Measurements from ENCODE around the gene PREX1.

The PREX1 gene

DNA sequence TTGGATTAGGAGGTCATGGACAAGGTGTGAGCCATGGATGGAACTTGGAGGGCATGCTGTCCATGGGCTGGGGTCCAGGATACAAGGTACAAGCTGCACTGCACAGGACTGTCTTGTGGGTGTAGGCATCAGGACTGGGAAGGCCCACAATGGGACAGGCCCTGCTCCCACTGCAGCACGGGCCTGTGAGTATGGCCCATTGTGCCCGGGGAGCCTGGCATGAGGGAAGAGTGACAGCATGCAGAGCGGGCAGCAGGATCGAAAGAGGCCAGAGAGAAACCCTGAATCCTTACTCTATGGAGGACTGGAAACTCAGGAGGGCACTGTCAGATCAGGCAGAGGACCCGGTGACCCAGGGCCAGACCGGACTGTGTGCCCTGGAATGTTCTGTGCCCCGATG, 211.3 kb downstream of the PREX1 start:
- no peak overlapping the region for H3K27ac ChIP-seq (ENCODE audit: insufficient read depth in 1 of 2, low read depth in 1 of 2, low read length in 2 of 2, poor library complexity in 1 of 2, severe bottlenecking in 2 of 2)
- H3K4me1 ChIP-seq (ENCODE audit: control extremely low read depth in 1 of 4, control insufficient read depth in 4 of 4, insufficient read depth in 4 of 4, low read length in 3 of 4): peaks cover 0 to 9% (median 8%) of the 10 kb centered on the region in 4 experiments
- DNase-seq: no peak
- WGBS (ENCODE audit: insufficient coverage): 95% methylated on average over 7 of the region's 7 CpGs
- H3K36me3 ChIP-seq (ENCODE audit: control insufficient read depth in 4 of 4, insufficient read depth in 4 of 4, low read length in 3 of 4): no peaks in the 10 kb centered on the region
- no peaks in the 10 kb centered on the region for H3K9me3 ChIP-seq (ENCODE audit: control extremely low read depth in 1 of 5, control insufficient read depth in 4 of 5, insufficient read depth in 2 of 5, low read depth in 1 of 5, low read length in 4 of 5)
- CTCF ChIA-PET: interaction anchor here (0.6 to 1.5 kb wide), 2 partner anchors 954 to 1592 kb away, joined by 3 to 4 read pairs; no protein-coding TSS in a partner anchor
- H3K27me3 ChIP-seq (replicated peaks in 2 of 5; ENCODE audit: control insufficient read depth in 4 of 5, insufficient read depth in 5 of 5, low read length in 4 of 5): peaks cover 0 to 23% (median 4%) of the 10 kb centered on the region in 5 experiments
- no peak overlapping the region for H3K4me3 ChIP-seq (ENCODE audit: control insufficient read depth in 1 of 7, extremely low read depth in 1 of 7, insufficient read depth in 4 of 7, low read depth in 2 of 7, low read length in 6 of 7)
- POLR2A ChIA-PET: no interaction called here

DNA sequence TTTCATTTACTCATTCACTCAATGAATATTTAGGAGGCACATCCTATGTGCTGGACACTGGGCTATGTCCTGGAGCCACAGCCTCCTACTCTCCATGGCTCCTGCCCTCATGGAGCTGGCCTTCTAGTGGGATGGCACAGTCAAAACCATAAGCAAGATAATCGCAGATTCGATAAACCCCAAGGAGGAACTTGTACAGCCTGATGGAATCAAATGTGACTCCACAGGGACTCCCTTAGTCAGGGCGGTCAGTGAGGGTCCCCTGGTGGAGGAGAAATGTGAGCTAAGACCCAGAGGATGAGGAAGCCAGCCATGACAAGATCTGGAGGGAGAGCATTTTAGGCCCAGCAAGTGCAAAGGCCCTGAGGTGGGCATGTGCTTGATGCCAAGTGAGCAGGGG, 211.9 kb downstream of the PREX1 start:
- CTCF ChIA-PET: interaction anchor here (0.6 kb wide), 1 partner anchor 1592 kb away, joined by 3 read pairs; no protein-coding TSS in a partner anchor

DNA sequence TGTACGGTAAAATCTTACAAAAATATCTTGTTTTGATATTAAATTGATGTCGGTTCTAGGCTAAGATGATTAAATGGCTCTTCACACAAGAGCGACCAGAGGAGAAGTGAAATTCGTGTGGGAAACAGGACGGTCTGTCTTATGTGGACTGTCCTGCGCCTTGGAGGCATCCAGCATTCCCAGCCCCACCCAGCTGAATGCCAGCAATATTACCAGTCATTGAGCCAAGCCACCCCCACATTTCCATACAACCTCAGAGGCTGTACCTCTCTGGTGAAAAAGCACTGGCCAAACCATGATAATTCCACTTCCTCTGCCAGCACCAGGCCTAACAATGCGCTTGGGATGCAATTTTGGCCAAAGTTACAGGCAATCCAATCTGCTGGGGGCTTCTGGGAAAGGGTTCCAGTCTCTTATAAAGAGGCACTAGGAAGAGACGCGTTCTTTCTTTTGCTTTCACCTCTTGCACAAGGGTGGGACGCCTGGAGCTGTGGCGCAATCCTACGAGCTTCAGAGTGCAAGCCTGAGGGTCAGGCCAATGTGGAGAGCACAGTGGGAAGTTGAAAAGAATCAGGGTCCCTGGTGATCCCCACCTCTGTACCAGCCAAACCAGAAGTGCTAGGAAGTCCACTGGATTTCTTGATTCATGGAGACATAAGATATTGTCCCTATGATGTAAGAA, 213.1 kb downstream of the PREX1 start:
- CTCF ChIA-PET: no interaction called here
- WGBS (ENCODE audit: insufficient coverage): 97% methylated on average over 10 of the region's 12 CpGs
- Histone ChIP-seq H3K4me3 (ENCODE audit: control insufficient read depth in 1 of 7, extremely low read depth in 1 of 7, insufficient read depth in 4 of 7, low read depth in 2 of 7, low read length in 6 of 7) (no peak overlapping the region), H3K27me3 (replicated peaks in 2 of 5; ENCODE audit: control insufficient read depth in 4 of 5, insufficient read depth in 5 of 5, low read length in 4 of 5) (peaks cover 0 to 15% (median 3%) of the 10 kb centered on the region in 5 experiments), H3K36me3 (ENCODE audit: control insufficient read depth in 4 of 4, insufficient read depth in 4 of 4, low read length in 3 of 4) (no peaks in the 10 kb centered on the region), H3K4me1 (ENCODE audit: control extremely low read depth in 1 of 4, control insufficient read depth in 4 of 4, insufficient read depth in 4 of 4, low read length in 3 of 4) (no peaks in the 10 kb centered on the region), H3K9me3 (ENCODE audit: control extremely low read depth in 1 of 5, control insufficient read depth in 4 of 5, insufficient read depth in 2 of 5, low read depth in 1 of 5, low read length in 4 of 5) (no peaks in the 10 kb centered on the region), H3K27ac (ENCODE audit: insufficient read depth in 1 of 2, low read depth in 1 of 2, low read length in 2 of 2, poor library complexity in 1 of 2, severe bottlenecking in 2 of 2) (no peak overlapping the region)
- DNase-seq: no peak
- POLR2A ChIA-PET: no interaction called here

More for the DNA sequence above, 211.9 kb downstream of the PREX1 start:
- WGBS (ENCODE audit: insufficient coverage): 95% methylated on average over 3 of the region's 3 CpGs
- Histone ChIP-seq H3K27ac (ENCODE audit: insufficient read depth in 1 of 2, low read depth in 1 of 2, low read length in 2 of 2, poor library complexity in 1 of 2, severe bottlenecking in 2 of 2) (no peak overlapping the region), H3K4me1 (ENCODE audit: control extremely low read depth in 1 of 4, control insufficient read depth in 4 of 4, insufficient read depth in 4 of 4, low read length in 3 of 4) (peaks cover 0 to 4% (median 2%) of the 10 kb centered on the region in 4 experiments), H3K4me3 (ENCODE audit: control insufficient read depth in 1 of 7, extremely low read depth in 1 of 7, insufficient read depth in 4 of 7, low read depth in 2 of 7, low read length in 6 of 7) (no peak overlapping the region), H3K36me3 (ENCODE audit: control insufficient read depth in 4 of 4, insufficient read depth in 4 of 4, low read length in 3 of 4) (no peaks in the 10 kb centered on the region), H3K9me3 (ENCODE audit: control extremely low read depth in 1 of 5, control insufficient read depth in 4 of 5, insufficient read depth in 2 of 5, low read depth in 1 of 5, low read length in 4 of 5) (no peaks in the 10 kb centered on the region), H3K27me3 (replicated peaks in 2 of 5; ENCODE audit: control insufficient read depth in 4 of 5, insufficient read depth in 5 of 5, low read length in 4 of 5) (peaks cover 0 to 23% (median 4%) of the 10 kb centered on the region in 5 experiments)
- DNase-seq: no peak
- POLR2A ChIA-PET: no interaction called here

DNA sequence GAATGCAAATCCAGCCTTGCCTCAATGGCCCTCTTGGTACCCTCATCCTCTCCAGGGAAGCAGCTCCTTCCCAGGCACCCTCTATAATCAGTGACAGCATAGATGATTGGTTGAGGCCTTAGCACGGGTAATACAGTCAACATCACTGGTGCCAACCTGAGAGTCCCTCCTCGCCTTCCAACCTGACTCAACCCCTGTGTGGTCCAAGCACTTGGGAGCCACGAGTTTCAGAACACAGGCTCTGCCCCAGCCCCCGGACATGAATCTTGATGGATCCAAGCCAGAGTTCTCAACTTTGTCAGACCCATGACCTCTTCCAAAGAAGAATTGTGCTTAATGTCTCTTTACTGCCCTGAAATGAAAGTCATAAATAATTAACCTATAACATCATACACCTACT, 213.9 kb downstream of the PREX1 start:
- ChIA-PET CTCF (no interaction called here), POLR2A (no interaction called here)
- Histone ChIP-seq H3K27me3 (replicated peaks in 2 of 5; ENCODE audit: control insufficient read depth in 4 of 5, insufficient read depth in 5 of 5, low read length in 4 of 5) (peaks cover 0 to 9% (median 5%) of the 10 kb centered on the region in 5 experiments), H3K4me1 (ENCODE audit: control extremely low read depth in 1 of 4, control insufficient read depth in 4 of 4, insufficient read depth in 4 of 4, low read length in 3 of 4) (no peaks in the 10 kb centered on the region), H3K9me3 (ENCODE audit: control extremely low read depth in 1 of 5, control insufficient read depth in 4 of 5, insufficient read depth in 2 of 5, low read depth in 1 of 5, low read length in 4 of 5) (no peaks in the 10 kb centered on the region), H3K27ac (ENCODE audit: insufficient read depth in 1 of 2, low read depth in 1 of 2, low read length in 2 of 2, poor library complexity in 1 of 2, severe bottlenecking in 2 of 2) (no peak overlapping the region), H3K4me3 (ENCODE audit: control insufficient read depth in 1 of 7, extremely low read depth in 1 of 7, insufficient read depth in 4 of 7, low read depth in 2 of 7, low read length in 6 of 7) (no peak overlapping the region), H3K36me3 (ENCODE audit: control insufficient read depth in 4 of 4, insufficient read depth in 4 of 4, low read length in 3 of 4) (no peaks in the 10 kb centered on the region)
- WGBS (ENCODE audit: insufficient coverage): 89% methylated on average over 4 of the region's 4 CpGs
- no peak for DNase-seq

DNA sequence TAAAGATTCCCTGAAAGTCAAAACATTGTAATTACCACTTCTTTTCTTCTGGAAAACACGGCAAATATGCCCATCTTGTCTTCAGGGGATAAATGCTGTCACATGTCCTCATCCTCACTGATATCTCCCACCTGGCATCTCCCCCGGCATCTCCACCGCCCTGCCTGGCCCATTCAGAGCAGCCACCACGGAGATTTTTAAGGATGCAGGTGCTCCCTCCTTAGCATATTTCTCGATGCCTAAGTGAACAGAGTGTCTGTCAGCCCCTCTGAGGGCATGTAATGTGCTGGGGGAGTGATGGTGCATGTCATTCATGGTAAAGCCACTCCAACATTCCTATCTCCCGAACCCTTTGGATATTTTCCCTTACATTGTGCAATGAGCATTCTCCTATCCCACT, 215.5 kb downstream of the PREX1 start:
- no peak for DNase-seq
- no peaks in the 10 kb centered on the region for H3K4me1 ChIP-seq (ENCODE audit: control extremely low read depth in 1 of 4, control insufficient read depth in 4 of 4, insufficient read depth in 4 of 4, low read length in 3 of 4)
- no peaks in the 10 kb centered on the region for H3K36me3 ChIP-seq (ENCODE audit: control insufficient read depth in 4 of 4, insufficient read depth in 4 of 4, low read length in 3 of 4)
- H3K27me3 ChIP-seq (replicated peaks in 2 of 5; ENCODE audit: control insufficient read depth in 4 of 5, insufficient read depth in 5 of 5, low read length in 4 of 5): peaks cover 0 to 8% (median 2%) of the 10 kb centered on the region in 5 experiments
- H3K27ac ChIP-seq (ENCODE audit: insufficient read depth in 1 of 2, low read depth in 1 of 2, low read length in 2 of 2, poor library complexity in 1 of 2, severe bottlenecking in 2 of 2): no peak overlapping the region
- 89% methylated on average over 5 of the region's 6 CpGs for WGBS (ENCODE audit: insufficient coverage)
- ChIA-PET POLR2A (no interaction called here), CTCF (interaction anchor here (1.1 kb wide), 1 partner anchor 717 kb away, joined by 3 read pairs; no protein-coding TSS in a partner anchor)
- no peaks in the 10 kb centered on the region for H3K9me3 ChIP-seq (ENCODE audit: control extremely low read depth in 1 of 5, control insufficient read depth in 4 of 5, insufficient read depth in 2 of 5, low read depth in 1 of 5, low read length in 4 of 5)
- H3K4me3 ChIP-seq (ENCODE audit: control insufficient read depth in 1 of 7, extremely low read depth in 1 of 7, insufficient read depth in 4 of 7, low read depth in 2 of 7, low read length in 6 of 7): no peak overlapping the region

DNA sequence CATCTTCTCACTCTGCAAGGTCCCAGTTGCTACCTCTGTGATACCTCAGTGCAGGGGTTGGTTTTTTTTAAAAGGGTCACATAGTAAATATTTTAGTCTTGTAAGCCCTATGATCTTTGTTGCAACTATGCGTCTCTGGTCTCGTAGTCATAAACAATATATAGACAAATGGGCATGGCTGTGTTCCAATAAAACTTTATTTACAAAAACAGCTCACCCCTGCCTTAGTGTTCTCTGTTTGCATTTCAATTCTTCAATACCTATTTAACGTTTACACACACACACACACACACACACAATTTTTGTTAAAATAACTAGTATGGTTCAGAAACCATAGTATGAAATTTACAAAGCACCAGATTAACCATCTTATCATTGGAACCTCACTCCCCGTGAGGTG, 216.8 kb downstream of the PREX1 start:
- WGBS (ENCODE audit: insufficient coverage): 93% methylated on average over 2 of the region's 4 CpGs
- DNase-seq: no peak
- H3K4me3 ChIP-seq (ENCODE audit: control insufficient read depth in 1 of 7, extremely low read depth in 1 of 7, insufficient read depth in 4 of 7, low read depth in 2 of 7, low read length in 6 of 7): no peak overlapping the region
- H3K27ac ChIP-seq (ENCODE audit: insufficient read depth in 1 of 2, low read depth in 1 of 2, low read length in 2 of 2, poor library complexity in 1 of 2, severe bottlenecking in 2 of 2): no peak overlapping the region
- H3K4me1 ChIP-seq (ENCODE audit: control extremely low read depth in 1 of 4, control insufficient read depth in 4 of 4, insufficient read depth in 4 of 4, low read length in 3 of 4): no peaks in the 10 kb centered on the region
- H3K27me3 ChIP-seq (replicated peaks in 2 of 5; ENCODE audit: control insufficient read depth in 4 of 5, insufficient read depth in 5 of 5, low read length in 4 of 5): peaks cover 0 to 8% (median 4%) of the 10 kb centered on the region in 5 experiments
- ChIA-PET CTCF (no interaction called here), POLR2A (no interaction called here)
- H3K36me3 ChIP-seq (ENCODE audit: control insufficient read depth in 4 of 4, insufficient read depth in 4 of 4, low read length in 3 of 4): no peaks in the 10 kb centered on the region
- H3K9me3 ChIP-seq (ENCODE audit: control extremely low read depth in 1 of 5, control insufficient read depth in 4 of 5, insufficient read depth in 2 of 5, low read depth in 1 of 5, low read length in 4 of 5): no peaks in the 10 kb centered on the region

DNA sequence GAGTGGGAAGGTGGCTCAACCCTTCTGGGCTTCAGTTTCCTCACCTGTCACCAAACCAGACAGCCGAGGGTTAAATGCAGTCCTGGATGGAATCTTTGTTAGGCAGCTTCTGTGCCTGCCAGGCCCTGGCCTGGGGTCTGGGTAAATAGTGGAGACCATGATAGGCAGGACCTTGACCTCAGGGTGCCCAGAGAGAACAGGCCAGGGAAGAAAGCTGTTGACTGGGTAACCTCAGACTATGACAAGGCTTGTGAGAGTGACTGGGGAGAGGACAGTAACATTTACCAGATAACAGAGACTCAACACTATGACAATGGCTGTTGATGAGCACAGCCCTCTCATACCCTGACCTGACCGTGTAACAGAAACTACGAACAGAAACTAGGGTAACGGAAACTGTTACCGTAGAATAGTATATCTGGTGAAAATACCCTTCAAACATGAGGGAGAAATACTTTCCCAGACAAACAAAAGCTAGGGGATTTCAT, 218.3 kb downstream of the PREX1 start:
- CTCF ChIA-PET: interaction anchor here (0.9 kb wide), 1 partner anchor 823 kb away, joined by 3 read pairs; no protein-coding TSS in a partner anchor

More for the DNA sequence above, 218.3 kb downstream of the PREX1 start:
- Histone ChIP-seq H3K4me3 (ENCODE audit: control insufficient read depth in 1 of 7, extremely low read depth in 1 of 7, insufficient read depth in 4 of 7, low read depth in 2 of 7, low read length in 6 of 7) (no peak overlapping the region), H3K36me3 (ENCODE audit: control insufficient read depth in 4 of 4, insufficient read depth in 4 of 4, low read length in 3 of 4) (no peaks in the 10 kb centered on the region), H3K27me3 (replicated peaks in 2 of 5; ENCODE audit: control insufficient read depth in 4 of 5, insufficient read depth in 5 of 5, low read length in 4 of 5) (peaks cover 0 to 8% (median 4%) of the 10 kb centered on the region in 5 experiments), H3K27ac (ENCODE audit: insufficient read depth in 1 of 2, low read depth in 1 of 2, low read length in 2 of 2, poor library complexity in 1 of 2, severe bottlenecking in 2 of 2) (no peak overlapping the region), H3K9me3 (ENCODE audit: control extremely low read depth in 1 of 5, control insufficient read depth in 4 of 5, insufficient read depth in 2 of 5, low read depth in 1 of 5, low read length in 4 of 5) (no peaks in the 10 kb centered on the region), H3K4me1 (ENCODE audit: control extremely low read depth in 1 of 4, control insufficient read depth in 4 of 4, insufficient read depth in 4 of 4, low read length in 3 of 4) (no peaks in the 10 kb centered on the region)
- WGBS (ENCODE audit: insufficient coverage): 88% methylated on average over 4 of the region's 5 CpGs
- no peak for DNase-seq
- POLR2A ChIA-PET: no interaction called here

Measured in common myeloid progenitor, CD34-positive (primary cell).